SK-N-MC (cell line): Measurements from ENCODE around the gene ARL17A.
"Not testable (repeated sequence)": the region's sequence is repeated elsewhere in the genome, so short reads cannot be mapped to it uniquely, and the experiment has no call there.

Experiments used
- DNase-seq: peaks from one replicate; pipeline ENCODE4 v3.0.0-alpha.2; 2011; ENCODE audit warnings: low read depth, low spot score
- H3K27ac ChIP-seq: fragments of 200-600 bp; sonication (generic); 2 replicates; pipeline ENCODE4 v1.5.1; 2016; ENCODE audit warnings: mixed run types
- H3K36me3 ChIP-seq: fragments of 200-600 bp; sonication (generic); 2 replicates; pipeline ENCODE4 v1.6.1; 2017; ENCODE audit warnings: antibody characterized with exemption, low read length, mixed read lengths; ENCODE audit not compliant: insufficient read depth
- H3K4me3 ChIP-seq: fragments of 200-600 bp; sonication (generic); 2 replicates; pipeline ENCODE4 v1.5.1; 2016
- H3K9ac ChIP-seq: fragments of 200-600 bp; sonication (generic); 2 replicates; pipeline ENCODE4 v1.8.0; 2017; ENCODE audit warnings: mixed run types, mixed read lengths; ENCODE audit not compliant: insufficient read length
- H3K9me3 ChIP-seq: fragments of 200-600 bp; sonication (generic); 2 replicates; pipeline ENCODE4 v1.6.1; 2017; ENCODE audit warnings: low read depth, mild to moderate bottlenecking, antibody characterized with exemption, low read length, moderate library complexity, mixed read lengths

ARL17A gene

GRCh38 chr17:46579083-46580075 is at the start of gene ARL17A:
TSS of gene ARL17A (minus strand) at chr17:46579691. CDS start at chr17:46576322, 3,369 bp downstream.
- not testable (repeated sequence) for DNase-seq, H3K9me3 ChIP-seq, H3K9ac ChIP-seq, H3K36me3 ChIP-seq, H3K27ac ChIP-seq
- 0 out of 2 replicates have a peak within 1 kb of the TSS, but pooled peaks have one; percentile 40 for H3K4me3 ChIP-seq

- H3K4me3 ChIP-seq, H3K27ac ChIP-seq, H3K9me3 ChIP-seq, H3K9ac ChIP-seq, H3K36me3 ChIP-seq, DNase-seq: not testable (repeated sequence)
These were observed 49.4 kb upstream of the ARL17A start for GRCh38 chr17:46628753-46629436.

GRCh38 chr17:46627452-46627851 is 48.0 kb upstream of the ARL17A start:
- DNase-seq, H3K36me3 ChIP-seq: not testable (repeated sequence)

GRCh38 chr17:46624726-46625125 is 45.2 kb upstream of the ARL17A start:
- not testable (repeated sequence) for H3K36me3 ChIP-seq, H3K9me3 ChIP-seq, H3K9ac ChIP-seq, DNase-seq, H3K27ac ChIP-seq, H3K4me3 ChIP-seq

More at GRCh38 chr17:46627452-46627851, 48.0 kb upstream of the ARL17A start:
- H3K27ac ChIP-seq, H3K4me3 ChIP-seq, H3K9ac ChIP-seq, H3K9me3 ChIP-seq: not testable (repeated sequence)

GRCh38 chr17:46623790-46624189 is 44.3 kb upstream of the ARL17A start:
- not testable (repeated sequence) for DNase-seq, H3K4me3 ChIP-seq, H3K9ac ChIP-seq, H3K9me3 ChIP-seq, H3K36me3 ChIP-seq, H3K27ac ChIP-seq

- not testable (repeated sequence) for H3K9ac ChIP-seq, H3K9me3 ChIP-seq, H3K36me3 ChIP-seq, H3K4me3 ChIP-seq, DNase-seq, H3K27ac ChIP-seq
These were observed 39.5 kb upstream of the ARL17A start for GRCh38 chr17:46618975-46619374.

GRCh38 chr17:46617121-46617520 is 37.6 kb upstream of the ARL17A start:
- not testable (repeated sequence) for H3K27ac ChIP-seq, H3K4me3 ChIP-seq, H3K36me3 ChIP-seq, DNase-seq, H3K9ac ChIP-seq, H3K9me3 ChIP-seq

- H3K27ac ChIP-seq, H3K9ac ChIP-seq, H3K9me3 ChIP-seq, DNase-seq, H3K36me3 ChIP-seq, H3K4me3 ChIP-seq: not testable (repeated sequence)
These were observed 34.4 kb upstream of the ARL17A start for GRCh38 chr17:46613876-46614275.

- not testable (repeated sequence) for H3K9me3 ChIP-seq, H3K9ac ChIP-seq, H3K27ac ChIP-seq, H3K36me3 ChIP-seq, DNase-seq, H3K4me3 ChIP-seq
These were observed 31.8 kb upstream of the ARL17A start for GRCh38 chr17:46611304-46611703.

GRCh38 chr17:46603125-46603524 is 23.6 kb upstream of the ARL17A start:
- H3K36me3 ChIP-seq, H3K9me3 ChIP-seq, H3K27ac ChIP-seq, H3K9ac ChIP-seq, H3K4me3 ChIP-seq, DNase-seq: not testable (repeated sequence)

GRCh38 chr17:46600767-46601166 is 21.3 kb upstream of the ARL17A start:
- not testable (repeated sequence) for H3K4me3 ChIP-seq, DNase-seq, H3K27ac ChIP-seq, H3K9ac ChIP-seq, H3K9me3 ChIP-seq, H3K36me3 ChIP-seq

GRCh38 chr17:46598344-46598931 is 18.9 kb upstream of the ARL17A start:
- not testable (repeated sequence) for DNase-seq, H3K4me3 ChIP-seq, H3K27ac ChIP-seq, H3K9ac ChIP-seq, H3K9me3 ChIP-seq, H3K36me3 ChIP-seq

- H3K4me3 ChIP-seq, DNase-seq, H3K9me3 ChIP-seq, H3K9ac ChIP-seq, H3K36me3 ChIP-seq, H3K27ac ChIP-seq: not testable (repeated sequence)
These were observed 11.8 kb upstream of the ARL17A start for GRCh38 chr17:46591332-46591731.
